Measurements from ENCODE around the gene TP53I13.

TP53I13 gene

GRCh38 chr17:29573558-29573869 lies 5.0 kb downstream of the TP53I13 start:
- Histone ChIP-seq H3K27me3 (peaks cover 22% of the 10 kb centered on the region), H3K9me3 (no peaks in the 10 kb centered on the region), H3K36me3 (peaks cover 47% of the 10 kb centered on the region), H3K4me1 (ENCODE audit: control insufficient read depth in 1 of 2, insufficient read depth in 1 of 2, low read depth in 1 of 2, low read length in 1 of 2) (peaks cover 8 to 15% of the 10 kb centered on the region in 2 experiments), H3K27ac (no peak overlapping the region), H3K4me3 (ENCODE audit: low read depth in 1 of 2, low read length in 1 of 2) (no peak overlapping the region)
- TF ChIP-seq CTCF (IDR thresholded peaks at IDR 0.05), result no peak

DNA sequence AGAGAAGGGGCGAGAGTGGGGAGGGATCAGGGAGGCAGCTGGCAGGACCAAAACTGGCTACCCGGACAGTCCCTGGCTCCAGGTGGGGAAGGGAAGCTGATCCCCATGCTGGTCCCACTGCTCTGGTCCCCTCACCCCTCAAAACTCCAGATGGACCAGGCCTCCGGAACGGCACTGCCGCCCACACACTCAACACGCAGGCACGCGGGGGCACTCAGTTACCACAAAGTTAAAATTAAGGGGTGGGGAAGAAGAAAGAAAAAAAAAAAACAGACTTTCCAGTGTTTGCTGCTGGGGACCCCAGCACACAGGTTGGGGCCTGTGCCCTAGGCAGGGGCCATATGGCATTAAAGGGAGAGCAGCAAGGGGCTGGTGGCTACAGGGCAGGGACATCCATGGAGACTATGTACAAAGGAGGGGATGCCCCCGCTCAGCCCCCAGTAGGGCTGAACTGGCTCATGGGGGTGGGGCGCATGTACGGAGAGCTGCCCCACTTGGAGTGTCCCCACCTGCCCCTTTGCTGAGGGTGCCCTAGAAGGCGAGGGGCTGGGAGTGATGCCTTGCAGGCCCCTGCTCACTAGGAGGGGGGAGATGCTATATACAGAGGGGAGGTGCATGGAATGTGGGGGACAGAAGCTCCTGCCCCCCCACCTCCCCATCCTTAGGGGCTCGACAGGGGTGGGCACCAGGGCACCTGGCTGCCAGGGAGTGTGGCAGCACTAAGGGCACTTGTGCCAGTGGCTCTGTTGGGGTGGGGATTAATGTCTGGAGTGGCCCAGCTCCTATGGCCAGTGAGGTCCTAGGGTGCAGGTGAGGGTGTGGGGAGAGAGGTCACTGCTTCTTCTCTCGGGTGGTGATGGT lies 5.6 kb downstream of the TP53I13 start:
- Histone ChIP-seq H3K36me3 (peaks cover 47% of the 10 kb centered on the region), H3K27me3 (peaks cover 16% of the 10 kb centered on the region), H3K4me3 (ENCODE audit: low read depth in 1 of 2, low read length in 1 of 2) (no peak overlapping the region), H3K9me3 (no peaks in the 10 kb centered on the region), H3K27ac (no peak overlapping the region), H3K4me1 (ENCODE audit: control insufficient read depth in 1 of 2, insufficient read depth in 1 of 2, low read depth in 1 of 2, low read length in 1 of 2) (peaks cover 3 to 10% of the 10 kb centered on the region in 2 experiments)
- no peak for TF ChIP-seq CTCF (IDR thresholded peaks at IDR 0.05)

GRCh38 chr17:29574732-29575510 lies 6.4 kb downstream of the TP53I13 start:
- Histone ChIP-seq H3K4me1 (ENCODE audit: control insufficient read depth in 1 of 2, insufficient read depth in 1 of 2, low read depth in 1 of 2, low read length in 1 of 2) (peaks cover 0 to 8% of the 10 kb centered on the region in 2 experiments), H3K27me3 (peaks cover 11% of the 10 kb centered on the region), H3K9me3 (no peaks in the 10 kb centered on the region), H3K4me3 (ENCODE audit: low read depth in 1 of 2, low read length in 1 of 2) (no peak overlapping the region), H3K36me3 (peaks cover 47% of the 10 kb centered on the region), H3K27ac (no peak overlapping the region)
- TF ChIP-seq CTCF (IDR thresholded peaks at IDR 0.05), result no peak

DNA sequence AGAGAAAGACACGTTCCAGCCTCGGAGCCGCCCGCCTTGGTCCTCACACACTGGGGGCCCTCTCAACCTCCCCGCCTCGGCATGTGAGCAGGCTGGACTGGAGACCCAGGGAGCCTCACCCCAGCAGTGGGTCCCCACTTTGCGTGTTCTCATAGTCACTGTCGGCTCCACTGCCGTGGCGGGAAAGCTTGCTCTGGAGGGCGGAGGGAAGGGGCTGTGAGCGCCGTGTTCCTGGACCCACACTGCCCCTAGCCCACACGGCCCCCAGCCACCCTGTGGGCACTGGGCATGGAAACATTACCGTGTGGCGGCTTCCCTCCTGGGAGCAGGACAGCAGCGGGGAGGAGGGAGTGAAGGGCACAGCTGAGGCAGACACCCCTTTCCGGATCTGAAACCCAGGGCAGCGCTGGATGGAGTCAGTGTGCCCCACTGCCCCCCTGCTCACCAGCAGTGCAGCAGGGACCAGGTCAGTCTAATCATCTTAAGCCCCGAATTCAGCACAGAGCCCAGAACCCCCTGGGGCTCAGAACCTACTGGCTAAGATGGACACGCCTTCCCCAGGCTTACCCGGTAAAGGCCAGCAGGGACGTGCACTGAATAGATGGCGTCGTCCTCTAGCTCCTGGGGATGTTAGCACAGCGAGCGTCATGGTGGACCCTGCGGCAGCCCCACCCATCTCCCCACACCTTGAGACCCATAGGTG lies 7.2 kb downstream of the TP53I13 start:
- peaks cover 0 to 11% of the 10 kb centered on the region in 2 experiments for H3K4me1 ChIP-seq (ENCODE audit: control insufficient read depth in 1 of 2, insufficient read depth in 1 of 2, low read depth in 1 of 2, low read length in 1 of 2)
- peaks cover 47% of the 10 kb centered on the region for H3K36me3 ChIP-seq
- peaks cover 11% of the 10 kb centered on the region for H3K27me3 ChIP-seq
- H3K9me3 ChIP-seq, result no peaks in the 10 kb centered on the region
- H3K4me3 ChIP-seq (ENCODE audit: low read depth in 1 of 2, low read length in 1 of 2), result no peak overlapping the region
- no peak overlapping the region for H3K27ac ChIP-seq
- no peak for TF ChIP-seq CTCF (IDR thresholded peaks at IDR 0.05)

- Histone ChIP-seq H3K4me1 (ENCODE audit: control insufficient read depth in 1 of 2, insufficient read depth in 1 of 2, low read depth in 1 of 2, low read length in 1 of 2) (peaks cover 0 to 11% of the 10 kb centered on the region in 2 experiments), H3K9me3 (no peaks in the 10 kb centered on the region), H3K27me3 (peaks cover 11% of the 10 kb centered on the region), H3K4me3 (ENCODE audit: low read depth in 1 of 2, low read length in 1 of 2) (no peak overlapping the region), H3K36me3 (peaks cover 48% of the 10 kb centered on the region), H3K27ac (no peak overlapping the region)
- no peak for TF ChIP-seq CTCF (IDR thresholded peaks at IDR 0.05)
Measured at GRCh38 chr17:29576214-29577000, 7.9 kb downstream of the TP53I13 start.
